ENCODE results near the gene EHMT1. TPM values are rescaled to one million over a fixed set of nuclear protein-coding genes. Genes with fewer than 3 reads are reported as not detected.
A peak's percentile ranks its signal among the peaks of the same experiment; 100 is the strongest.

Gene EHMT1
- total and polyA plus RNA-seq, 9 of the 15 experiments (the other 6 are each of a cell fraction or from before 2014, with no cell fraction given): 2.2 to 76.0 (median 36.4) TPM

DNA sequence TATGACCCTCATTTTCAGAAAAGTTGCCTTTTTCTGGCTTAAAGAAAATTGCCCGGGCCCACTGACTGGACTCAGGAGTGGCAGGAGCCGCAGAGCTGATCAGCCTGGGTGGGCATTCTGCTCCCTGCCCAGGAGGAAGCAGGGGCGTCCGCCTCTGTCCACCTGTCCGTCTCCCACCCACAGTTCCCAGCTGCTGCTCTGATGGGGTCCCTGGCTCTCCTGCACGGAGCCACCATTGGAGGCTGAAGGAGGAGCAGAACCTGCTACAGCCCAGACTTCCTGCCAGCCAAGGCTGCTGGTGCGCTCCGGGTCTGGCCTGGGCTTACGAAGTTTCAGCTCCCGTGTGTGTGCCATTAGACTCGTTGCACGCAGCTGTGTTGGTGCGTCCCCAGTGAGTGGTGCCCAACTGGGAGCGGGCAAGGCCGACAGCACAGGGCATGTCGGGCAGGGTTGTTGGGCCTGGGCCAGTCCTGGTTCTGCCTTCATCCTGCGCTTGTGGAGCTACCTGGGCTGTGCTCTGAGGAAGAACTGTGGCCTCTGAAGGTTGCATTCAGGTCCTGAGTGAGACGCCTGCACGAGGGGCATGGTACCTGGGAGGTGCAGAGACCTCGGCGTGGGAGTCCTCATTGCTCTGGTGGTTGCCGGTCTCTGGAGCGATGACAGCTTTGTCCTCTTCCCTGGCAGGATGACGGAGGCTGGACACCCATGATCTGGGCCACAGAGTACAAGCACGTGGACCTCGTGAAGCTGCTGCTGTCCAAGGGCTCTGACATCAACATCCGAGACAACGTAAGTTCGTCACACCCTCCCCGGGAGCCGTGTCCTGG is 181.6 kb downstream of the EHMT1 start:
- peaks cover 3% of the 10 kb centered on the region for H3K9me1 ChIP-seq (ENCODE audit: control insufficient read depth, insufficient read depth, low read length)
- H3K36me3 ChIP-seq (ENCODE audit: control insufficient read depth, insufficient read depth, low read length): peaks cover 69% of the 10 kb centered on the region
- ChIA-PET POLR2A (interaction anchor here (0.5 kb wide), 1 partner anchor 436 kb away, joined by 3 read pairs; no protein-coding TSS in a partner anchor), CTCF (ENCODE audit: low intra/inter-chr PET ratio) (no interaction called here)
- in situ Hi-C loops (cut with MboI) (no loop called here), intact Hi-C loops (cut with micrococcal nuclease) (no loop called here)
- FAIRE-seq (no peak), DNase-seq (ENCODE audit: extremely low read depth in 1 of 4, low spot score in 3 of 4) (no peak), ATAC-seq (no peak)
- no peak overlapping the region for H3K4me3 ChIP-seq
- H3K4me1 ChIP-seq (replicated peaks in 1 of 2; ENCODE audit: control insufficient read depth in 2 of 2, insufficient read depth in 2 of 2, low read length in 2 of 2): 0 out of 5 replicates have a peak, but pooled peaks cover 0 to 3% of the 10 kb centered on the region in 2 experiments
- H3K9me3 ChIP-seq (replicated peaks; ENCODE audit: control insufficient read depth, insufficient read depth, low read depth, low read length): no peaks in the 10 kb centered on the region
- TF ChIP-seq POU5F1 (IDR thresholded peaks at IDR 0.05; ENCODE audit: borderline replicate concordance, low read depth, low read length, partially characterized antibody) (no peak), POLR2G (IDR thresholded peaks at IDR 0.05; ENCODE audit: low read depth, low read length) (peak; percentile 29)
- no peak overlapping the region for H3K9ac ChIP-seq (ENCODE audit: insufficient read depth in 1 of 2, low read depth in 2 of 2, low read length in 2 of 2)
- H4K20me1 ChIP-seq (replicated peaks; ENCODE audit: control insufficient read depth, insufficient read depth, low read length): no peaks in the 10 kb centered on the region
- no peak overlapping the region for H3K4me2 ChIP-seq (ENCODE audit: insufficient read depth, low read length)
- BruUV-seq (replicated peaks): no TSS peak
- H3K27me3 ChIP-seq (ENCODE audit: control insufficient read depth in 2 of 2, insufficient read depth in 2 of 2, low read length in 2 of 2): no peaks in the 10 kb centered on the region
- H2AFZ ChIP-seq (ENCODE audit: low read depth, low read length): no peak overlapping the region
- no peaks in the 10 kb centered on the region for H3K79me2 ChIP-seq (ENCODE audit: control insufficient read depth, insufficient read depth, low read length)
- 90% methylated on average over 31 of the region's 31 CpGs for WGBS (ENCODE audit: insufficient coverage, low coverage, missing lambda C conversion rate)
- no peak overlapping the region for H3K27ac ChIP-seq (ENCODE audit: extremely low read depth, low read depth, low read length)

DNA sequence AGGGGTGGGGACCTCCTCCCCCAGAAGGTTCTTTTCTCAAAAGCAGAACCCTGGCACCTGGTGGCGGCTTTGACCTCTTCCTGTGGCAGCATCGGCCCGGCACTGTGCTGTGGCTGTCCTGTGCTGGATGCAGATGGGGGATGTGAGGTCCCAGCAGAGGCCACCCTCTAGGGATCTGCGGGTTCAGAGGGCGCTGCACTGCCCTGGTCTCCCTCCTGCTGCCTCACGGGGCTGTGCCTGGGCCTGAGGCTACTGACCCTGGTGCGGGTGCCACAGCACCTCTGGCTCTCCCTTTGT is 182.2 kb downstream of the EHMT1 start:
- in situ Hi-C loops (cut with MboI): no loop called here
- TF ChIP-seq ZNF232 (CRISPR knock-in tag; IDR thresholded peaks at IDR 0.05) (no peak), DDX20 (tag; IDR thresholded peaks at IDR 0.05; ENCODE audit: low read depth) (no peak), RNF219 (CRISPR knock-in tag; IDR thresholded peaks at IDR 0.05) (no peak), CREB1 (IDR thresholded peaks at IDR 0.05) (no peak), CREB1 (CRISPR knock-in tag; IDR thresholded peaks at IDR 0.05) (no peak), EP300 (IDR thresholded peaks at IDR 0.05; ENCODE audit: low read length) (no peak), MXD1 (CRISPR knock-in tag; IDR thresholded peaks at IDR 0.05; ENCODE audit: borderline replicate concordance, poor library complexity, severe bottlenecking) (no peak), ZNF143 (CRISPR knock-in tag; IDR thresholded peaks at IDR 0.05) (no peak), LARP7 (IDR thresholded peaks at IDR 0.05) (no peak), TAL1 (IDR thresholded peaks at IDR 0.05) (no peak), LCOR (CRISPR knock-in tag; IDR thresholded peaks at IDR 0.05) (no peak)

More for the DNA sequence above, 182.2 kb downstream of the EHMT1 start:
- intact Hi-C loops (cut with micrococcal nuclease): no loop called here
- WGBS (ENCODE audit: insufficient coverage, low coverage, missing lambda C conversion rate): 98% methylated on average over 5 of the region's 7 CpGs
- Histone ChIP-seq H3K9ac (ENCODE audit: insufficient read depth in 1 of 2, low read depth in 2 of 2, low read length in 2 of 2) (no peak overlapping the region), H3K27me3 (ENCODE audit: control insufficient read depth in 2 of 2, insufficient read depth in 2 of 2, low read length in 2 of 2) (no peaks in the 10 kb centered on the region), H3K9me3 (replicated peaks; ENCODE audit: control insufficient read depth, insufficient read depth, low read depth, low read length) (no peaks in the 10 kb centered on the region), H3K27ac (ENCODE audit: extremely low read depth, low read depth, low read length) (no peak overlapping the region), H4K20me1 (replicated peaks; ENCODE audit: control insufficient read depth, insufficient read depth, low read length) (no peaks in the 10 kb centered on the region), H2AFZ (ENCODE audit: low read depth, low read length) (no peak overlapping the region), H3K4me2 (ENCODE audit: insufficient read depth, low read length) (no peak overlapping the region), H3K36me3 (ENCODE audit: control insufficient read depth, insufficient read depth, low read length) (peaks cover 64% of the 10 kb centered on the region), H3K9me1 (ENCODE audit: control insufficient read depth, insufficient read depth, low read length) (peaks cover 3% of the 10 kb centered on the region), H3K4me3 (no peak overlapping the region), H3K79me2 (ENCODE audit: control insufficient read depth, insufficient read depth, low read length) (no peaks in the 10 kb centered on the region), H3K4me1 (replicated peaks in 1 of 2; ENCODE audit: control insufficient read depth in 2 of 2, insufficient read depth in 2 of 2, low read length in 2 of 2) (0 out of 5 replicates have a peak, but pooled peaks cover 0 to 3% of the 10 kb centered on the region in 2 experiments)
- no TSS peak for BruUV-seq (replicated peaks)
- CTCF ChIA-PET (ENCODE audit: low intra/inter-chr PET ratio): no interaction called here
- DNase-seq (ENCODE audit: extremely low read depth in 1 of 4, low spot score in 3 of 4): no peak
- FAIRE-seq: no peak
- ATAC-seq: no peak
- POLR2A ChIA-PET: no interaction called here
